NB4 (cell line): ENCODE measurements around the gene PDCD6IP.

Experiments used
- DNase-seq: peaks from one replicate; pipeline ENCODE4 v3.0.0; 2010; ENCODE audit warnings: low read depth
- H3K4me3 ChIP-seq: one replicate; pipeline ENCODE4 v1.5.1; 2011; ENCODE audit warnings: mild to moderate bottlenecking, low read depth, low read length, moderate library complexity
- MYC ChIP-seq: IDR thresholded peaks from 2 replicates; pipeline ENCODE4 v1.6.1; 2011; ENCODE audit warnings: low read depth, low read length
- POLR2A ChIP-seq: IDR thresholded peaks from 2 replicates; pipeline ENCODE4 v1.6.1; 2011; ENCODE audit warnings: mild to moderate bottlenecking; ENCODE audit not compliant: insufficient read length; ENCODE audit errors: extremely low read depth
- TF ChIP-seq, protein P1 (sequence below): IDR thresholded peaks from 2 replicates; pipeline ENCODE4 v1.6.1; 2011; ENCODE audit warnings: low read depth, low read length
- TF ChIP-seq, protein P2 (sequence below): IDR thresholded peaks from one replicate; pipeline ENCODE4 v1.5.1; 2012; ENCODE audit warnings: low read depth, low read length

Gene PDCD6IP

DNA sequence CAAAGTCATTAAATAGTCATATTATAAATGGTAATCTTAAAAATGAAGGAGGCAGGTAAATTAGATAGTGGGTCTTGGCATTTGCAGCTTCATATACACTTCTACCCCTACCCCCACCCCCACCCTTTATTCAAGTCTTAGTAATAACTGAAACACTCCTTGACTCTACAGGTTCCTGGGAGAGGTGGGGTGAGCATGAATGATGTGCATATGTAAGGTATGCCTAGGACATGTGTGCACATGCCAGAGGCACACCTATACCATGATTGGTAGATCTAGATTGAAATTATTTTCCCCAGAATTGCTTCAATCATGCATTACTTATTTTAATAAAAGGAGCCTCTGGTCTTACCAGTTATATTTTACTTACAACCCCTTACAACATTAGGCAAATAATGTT lies 40.1 kb upstream of the PDCD6IP start:
- TF ChIP-seq, protein P1, sequence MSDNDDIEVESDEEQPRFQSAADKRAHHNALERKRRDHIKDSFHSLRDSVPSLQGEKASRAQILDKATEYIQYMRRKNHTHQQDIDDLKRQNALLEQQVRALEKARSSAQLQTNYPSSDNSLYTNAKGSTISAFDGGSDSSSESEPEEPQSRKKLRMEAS: no peak
- no peak for TF ChIP-seq POLR2A
- TF ChIP-seq MYC: no peak
- H3K4me3 ChIP-seq: no peak overlapping the region
- DNase-seq: no peak

DNA sequence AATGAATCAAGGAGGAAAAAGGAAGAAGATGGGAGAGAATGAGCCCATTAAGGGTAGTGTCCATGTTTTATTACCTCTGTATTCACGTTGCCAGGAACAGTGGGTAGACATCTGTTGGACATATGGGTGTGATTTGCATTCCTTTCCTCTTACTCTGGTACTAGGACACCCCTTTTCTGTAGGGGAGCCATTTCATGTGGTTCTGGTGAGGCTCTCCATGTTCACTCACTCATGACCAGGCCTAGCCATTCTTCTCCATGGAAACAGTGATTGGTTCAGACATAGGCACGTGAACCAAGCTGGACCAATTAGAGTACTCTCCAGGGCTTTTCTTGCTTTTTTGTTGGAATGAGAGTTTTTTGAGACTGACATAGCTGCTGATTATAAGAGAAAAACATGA lies 39.6 kb upstream of the PDCD6IP start:
- TF ChIP-seq, protein P2, sequence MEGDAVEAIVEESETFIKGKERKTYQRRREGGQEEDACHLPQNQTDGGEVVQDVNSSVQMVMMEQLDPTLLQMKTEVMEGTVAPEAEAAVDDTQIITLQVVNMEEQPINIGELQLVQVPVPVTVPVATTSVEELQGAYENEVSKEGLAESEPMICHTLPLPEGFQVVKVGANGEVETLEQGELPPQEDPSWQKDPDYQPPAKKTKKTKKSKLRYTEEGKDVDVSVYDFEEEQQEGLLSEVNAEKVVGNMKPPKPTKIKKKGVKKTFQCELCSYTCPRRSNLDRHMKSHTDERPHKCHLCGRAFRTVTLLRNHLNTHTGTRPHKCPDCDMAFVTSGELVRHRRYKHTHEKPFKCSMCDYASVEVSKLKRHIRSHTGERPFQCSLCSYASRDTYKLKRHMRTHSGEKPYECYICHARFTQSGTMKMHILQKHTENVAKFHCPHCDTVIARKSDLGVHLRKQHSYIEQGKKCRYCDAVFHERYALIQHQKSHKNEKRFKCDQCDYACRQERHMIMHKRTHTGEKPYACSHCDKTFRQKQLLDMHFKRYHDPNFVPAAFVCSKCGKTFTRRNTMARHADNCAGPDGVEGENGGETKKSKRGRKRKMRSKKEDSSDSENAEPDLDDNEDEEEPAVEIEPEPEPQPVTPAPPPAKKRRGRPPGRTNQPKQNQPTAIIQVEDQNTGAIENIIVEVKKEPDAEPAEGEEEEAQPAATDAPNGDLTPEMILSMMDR: no peak
- TF ChIP-seq MYC (no peak), POLR2A (no peak)
- TF ChIP-seq, protein P1: no peak
- no peak overlapping the region for H3K4me3 ChIP-seq
- no peak for DNase-seq

DNA sequence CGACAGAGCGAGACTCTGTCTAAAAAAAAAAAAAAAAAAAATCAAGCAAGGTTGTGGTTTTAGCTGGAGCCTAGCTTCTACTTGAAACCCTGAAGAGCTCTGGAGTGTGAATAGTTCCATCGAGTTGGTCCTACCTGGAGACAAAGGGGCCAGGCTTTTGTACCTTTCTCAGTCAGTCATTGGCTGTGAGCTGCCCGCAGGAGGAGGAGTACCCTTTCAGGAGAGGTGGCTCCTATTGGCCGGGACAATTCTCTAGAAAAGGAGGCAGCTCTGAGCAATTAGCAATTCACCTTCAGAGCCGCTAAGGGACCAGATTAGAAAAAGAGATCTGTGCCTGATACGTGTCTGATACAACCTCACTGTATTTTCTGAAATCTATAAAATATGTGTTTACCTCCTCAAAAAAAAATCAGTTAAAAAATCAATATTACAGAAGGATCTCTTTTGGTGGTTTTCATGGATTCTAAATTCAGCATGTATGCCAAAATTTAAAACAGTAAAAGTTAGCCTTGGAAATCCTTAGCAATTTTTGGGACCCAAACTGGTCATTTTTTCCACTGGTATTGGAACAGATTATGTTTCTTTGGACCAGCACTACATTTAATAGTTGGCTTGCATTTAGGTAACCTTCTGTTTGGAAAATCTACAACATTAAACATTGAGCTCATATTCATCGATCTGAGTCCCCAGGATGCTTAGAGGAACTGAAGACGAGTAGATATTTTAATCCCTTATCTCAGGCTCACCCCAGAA lies 29.7 kb upstream of the PDCD6IP start:
- no peak for DNase-seq
- TF ChIP-seq, protein P2: no peak
- no peak for TF ChIP-seq POLR2A
- TF ChIP-seq, protein P1: no peak
- no peak for TF ChIP-seq MYC
- H3K4me3 ChIP-seq: no peak overlapping the region

DNA sequence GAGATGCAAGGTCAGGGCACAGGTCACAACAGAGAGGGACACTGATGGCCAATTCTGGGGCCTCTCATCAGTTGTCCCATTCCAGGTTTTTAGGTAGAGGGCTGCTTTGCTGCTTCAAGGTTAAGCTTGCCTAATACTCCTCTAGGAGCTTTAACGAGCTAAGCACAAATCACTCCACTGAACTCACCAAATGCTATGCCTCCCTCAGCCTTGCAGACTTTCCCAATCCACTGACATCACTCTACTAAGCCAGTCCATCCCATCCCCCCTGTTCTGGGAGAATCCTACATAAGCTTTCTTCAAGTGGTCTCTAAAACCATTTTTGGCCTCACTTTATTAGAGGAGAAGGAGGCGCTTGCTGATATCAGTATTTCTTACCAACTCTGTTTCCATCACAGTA lies 24.8 kb upstream of the PDCD6IP start:
- TF ChIP-seq MYC (no peak), POLR2A (no peak)
- TF ChIP-seq, protein P1: no peak
- TF ChIP-seq, protein P2: no peak
- H3K4me3 ChIP-seq: no peak overlapping the region
- DNase-seq: no peak

DNA sequence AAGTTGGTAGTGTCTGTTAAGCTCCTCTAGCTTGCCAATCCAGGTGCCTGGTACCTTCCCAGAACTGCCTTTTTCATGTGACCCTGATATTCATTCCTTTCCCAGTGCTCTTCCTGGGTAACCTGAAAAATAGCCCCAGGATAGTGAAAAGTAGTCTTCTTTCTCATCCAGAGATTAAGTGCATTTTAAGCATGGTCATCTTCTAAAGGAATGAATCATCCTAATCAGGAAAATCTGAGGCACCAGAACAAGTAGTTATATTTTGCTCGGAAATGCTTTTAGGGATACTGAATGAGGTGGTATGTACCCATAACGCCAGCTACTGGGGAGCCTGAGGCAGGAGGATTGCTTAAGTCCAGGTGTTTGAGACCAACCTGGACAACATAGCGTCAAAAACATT lies 23.1 kb upstream of the PDCD6IP start:
- TF ChIP-seq POLR2A (no peak), MYC (no peak)
- no peak for DNase-seq
- H3K4me3 ChIP-seq: no peak overlapping the region

DNA sequence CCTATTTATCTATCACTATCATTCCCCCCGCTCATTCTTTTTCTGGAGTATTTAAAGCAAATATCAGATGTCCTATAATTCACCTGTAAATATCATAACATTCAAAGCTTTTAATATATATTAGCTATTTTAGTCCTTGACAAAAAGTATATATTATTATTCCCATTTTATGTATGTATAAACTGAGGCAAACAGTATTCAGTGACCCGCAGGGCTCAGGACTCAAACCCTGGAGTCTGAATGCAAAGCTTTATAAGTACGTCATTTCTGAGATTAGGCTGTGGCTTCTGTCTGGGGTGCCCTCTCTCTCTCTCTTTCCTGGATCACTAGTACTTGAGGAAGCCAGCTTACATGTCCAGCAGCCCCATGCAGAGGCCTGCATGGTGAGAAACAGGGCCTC lies 20.4 kb upstream of the PDCD6IP start:
- DNase-seq: no peak
- no peak for TF ChIP-seq MYC
- TF ChIP-seq POLR2A: no peak
- TF ChIP-seq, protein P1: no peak
- TF ChIP-seq, protein P2: no peak
- H3K4me3 ChIP-seq: no peak overlapping the region
